Upper lobe of right lung (tissue), 1 donor: ENCODE measurements around the gene ASAP2. TPM values are rescaled to one million over a fixed set of nuclear protein-coding genes. Genes with fewer than 3 reads are reported as not detected.

ENCODE experiments used
- ATAC-seq: fragments of 200-7000 bp; cut with Tn5 transposase; one replicate; pipeline ENCODE4 v1.9.1; 2020; ENCODE audit warnings: mild to moderate bottlenecking, moderate library complexity
- DNase-seq: peaks from one replicate; pipeline ENCODE4 v3.0.0-alpha.2; 2020
- H3K27ac ChIP-seq: fragments of 200-600 bp; one replicate; pipeline ENCODE4 v1.8.0; 2022
- H3K27me3 ChIP-seq: fragments of 200-600 bp; one replicate; pipeline ENCODE4 v1.8.0; 2022; ENCODE audit warnings: mild to moderate bottlenecking
- H3K36me3 ChIP-seq: fragments of 200-600 bp; one replicate; pipeline ENCODE4 v1.8.0; 2022
- H3K4me1 ChIP-seq: fragments of 200-600 bp; one replicate; pipeline ENCODE4 v1.8.0; 2022
- H3K4me3 ChIP-seq: fragments of 200-600 bp; one replicate; pipeline ENCODE4 v1.8.0; 2022; ENCODE audit warnings: mild to moderate bottlenecking
- H3K9me3 ChIP-seq: fragments of 200-600 bp; one replicate; pipeline ENCODE4 v1.8.0; 2022
- CTCF ChIP-seq: fragments of 200-600 bp; IDR thresholded peaks from one replicate; pipeline ENCODE4 v1.8.0; 2022; ENCODE audit warnings: antibody characterized with exemption
- intact Hi-C: fragments of 100-400 bp; cut with DNase I; formaldehyde crosslinking; loops from one replicate; pipeline ENCODE4 v1.11.0; 2022
- total RNA-seq: library from RNA; stranded (reverse); fragmentation: NEBNext Ultra II Directional; extraction: Animal tissue kit (Norgen Biotek cat#: 25700); gene quantifications from one replicate; pipeline ENCODE4 v1.2.1, GENCODE V29; 2021
- donor health status: DM: no; HTN: yes; CAD: no; lungs with severe emphysema.

ASAP2 gene
- total RNA-seq, 1 donor from 2014 or later: 30.9 TPM

GRCh38 chr2:9278439-9278838 lies 71.8 kb downstream of the ASAP2 start:
- peaks cover 15% of the 10 kb centered on the region for H3K4me1 ChIP-seq
- intact Hi-C loops: no loop called here
- ATAC-seq: no peak

GRCh38 chr2:9279426-9279825 lies 72.8 kb downstream of the ASAP2 start:
- ATAC-seq: no peak
- no peak for TF ChIP-seq CTCF
- no peaks in the 10 kb centered on the region for H3K9me3 ChIP-seq
- no peaks in the 10 kb centered on the region for H3K36me3 ChIP-seq
- peaks cover 11% of the 10 kb centered on the region for H3K4me1 ChIP-seq
- intact Hi-C loops: no loop called here
- H3K27me3 ChIP-seq: no peaks in the 10 kb centered on the region
- no peak for DNase-seq
- no peak overlapping the region for H3K27ac ChIP-seq
- no peak overlapping the region for H3K4me3 ChIP-seq

More at GRCh38 chr2:9278439-9278838, 71.8 kb downstream of the ASAP2 start:
- DNase-seq: no peak
- Histone ChIP-seq H3K27me3 (no peaks in the 10 kb centered on the region), H3K27ac (no peak overlapping the region), H3K36me3 (no peaks in the 10 kb centered on the region), H3K4me3 (no peak overlapping the region), H3K9me3 (no peaks in the 10 kb centered on the region)
- no peak for TF ChIP-seq CTCF

GRCh38 chr2:9280224-9280623 lies 73.6 kb downstream of the ASAP2 start:
- Histone ChIP-seq H3K4me3 (no peak overlapping the region), H3K27ac (no peak overlapping the region), H3K4me1 (peaks cover 3% of the 10 kb centered on the region), H3K9me3 (no peaks in the 10 kb centered on the region), H3K36me3 (no peaks in the 10 kb centered on the region), H3K27me3 (no peaks in the 10 kb centered on the region)
- intact Hi-C loops: no loop called here
- ATAC-seq (no peak), DNase-seq (no peak)
- TF ChIP-seq CTCF: no peak

- H3K4me3 ChIP-seq: no peak overlapping the region
- H3K4me1 ChIP-seq: no peaks in the 10 kb centered on the region
- no peak overlapping the region for H3K27ac ChIP-seq
- no peaks in the 10 kb centered on the region for H3K36me3 ChIP-seq
- no peak for DNase-seq
- TF ChIP-seq CTCF: no peak
- intact Hi-C loops: no loop called here
- no peaks in the 10 kb centered on the region for H3K27me3 ChIP-seq
- ATAC-seq: no peak
- no peaks in the 10 kb centered on the region for H3K9me3 ChIP-seq
Measured at GRCh38 chr2:9281145-9281544, 74.5 kb downstream of the ASAP2 start.

- Histone ChIP-seq H3K27ac (no peak overlapping the region), H3K9me3 (no peaks in the 10 kb centered on the region), H3K27me3 (no peaks in the 10 kb centered on the region), H3K4me1 (no peaks in the 10 kb centered on the region), H3K4me3 (no peak overlapping the region), H3K36me3 (no peaks in the 10 kb centered on the region)
- no peak for TF ChIP-seq CTCF
- no peak for ATAC-seq
- DNase-seq: no peak
- intact Hi-C loops: no loop called here
Measured at GRCh38 chr2:9282128-9283112, 75.8 kb downstream of the ASAP2 start.
